HCT116 (cell line): ENCODE data around the gene ATG16L2. TPM values are rescaled to one million over a fixed set of nuclear protein-coding genes. Genes with fewer than 3 reads are reported as not detected.

Experiments used
- ATAC-seq: fragments of 200-7000 bp; cut with Tn5 transposase; 2 replicates; pipeline ENCODE4 v1.9.1; 2020; ENCODE audit warnings: mild to moderate bottlenecking, moderate library complexity
- BruUV-seq: library from RNA; stranded (reverse); fragments of 400-500 nt; replicated peaks from 2 replicates; lab custom pipeline; 2021; lab: Mats Ljungman, UMichigan
- CTCF ChIA-PET: fragments of 300-600 bp; sonication (Branson Sonifier 250); formaldehyde crosslinking; loops from one replicate; lab custom pipeline; 2021; ENCODE audit warnings: antibody characterized with exemption; lab: Charles Lee
- POLR2A ChIA-PET: fragments of 300-600, 350-600 bp; sonication (Branson Sonifier 250); formaldehyde crosslinking; loops from one replicate; lab custom pipeline; 2021; ENCODE audit warnings: antibody characterized with exemption; lab: Charles Lee
- RAD21 ChIA-PET, 2 experiments: fragments of 300-600 bp; sonication (Branson Sonifier 250); formaldehyde crosslinking; loops; one replicate each; lab custom pipeline; 2023; ENCODE audit warnings: low total read pairs in 2 of 2; ENCODE audit not compliant: uncharacterized antibody in 2 of 2, unreplicated experiment in 2 of 2, low non-redundant PET in 1 of 2; lab: Charles Lee
- DNase-seq: peaks from one replicate; pipeline ENCODE4 v3.0.0-alpha.2; 2010; ENCODE audit warnings: low read depth, low spot score
- H2AFZ ChIP-seq: fragments of 200-600 bp; shearing (Covaris generic), sonication (generic); 2 replicates; pipeline ENCODE4 v1.6.1; 2017; ENCODE audit warnings: low read depth, mixed run types, mixed read lengths, antibody characterized with exemption, low read length; ENCODE audit not compliant: poor library complexity, severe bottlenecking
- H3K27ac ChIP-seq: 2 replicates; pipeline ENCODE4 v1.5.1; 2012; ENCODE audit warnings: low read depth, low read length
- H3K27me3 ChIP-seq: fragments of 200-600 bp; sonication (generic); 2 replicates; pipeline ENCODE4 v1.6.1; 2016; ENCODE audit warnings: mixed run types, low read length, mixed read lengths; ENCODE audit not compliant: insufficient read depth
- H3K36me3 ChIP-seq, 2 experiments: fragments of 200-500 bp in 1 of 2; fragments of 200-600 bp in 1 of 2; sonication (Bioruptor generic) in 1 of 2; sonication (generic) in 1 of 2; 2 replicates each; pipeline versions ENCODE4 v1.5.1 to v1.6.1; 2014 to 2016; ENCODE audit warnings: low read length in 2 of 2, inconsistent platforms in 1 of 2, mixed read lengths in 1 of 2, mixed run types in 1 of 2; ENCODE audit not compliant: insufficient read depth in 2 of 2, control insufficient read depth in 1 of 2
- H3K4me1 ChIP-seq, 2 experiments: fragments of 200-600 bp in 1 of 2; sonication (generic) in 1 of 2; 2 replicates each; pipeline versions ENCODE4 v1.5.1 to v1.6.1; 2012 to 2017; ENCODE audit warnings: low read length in 2 of 2, inconsistent platforms in 1 of 2, mild to moderate bottlenecking in 1 of 2, mixed read lengths in 1 of 2, mixed run types in 1 of 2, moderate library complexity in 1 of 2; ENCODE audit not compliant: insufficient read depth in 2 of 2, control insufficient read depth in 1 of 2
- H3K4me2 ChIP-seq: fragments of 200-600 bp; sonication (generic); 2 replicates; pipeline ENCODE4 v1.6.1; 2017; ENCODE audit warnings: mixed run types, low read length, mixed read lengths
- H3K4me3 ChIP-seq, 2 experiments: fragments of 200-600 bp in 1 of 2; sonication (generic) in 1 of 2; replicated peaks in 1 of 2; 2 replicates each; pipeline ENCODE4 v1.5.1; 2011 to 2016; ENCODE audit warnings: low read length in 2 of 2, control low read depth in 1 of 2, low read depth in 1 of 2, mild to moderate bottlenecking in 1 of 2, mixed read lengths in 1 of 2, mixed run types in 1 of 2
- H3K79me2 ChIP-seq: fragments of 200-600 bp; sonication (generic); 2 replicates; pipeline ENCODE4 v1.6.1; 2017; ENCODE audit warnings: mild to moderate bottlenecking, mixed run types, low read length, moderate library complexity, mixed read lengths; ENCODE audit not compliant: insufficient read depth
- H3K9ac ChIP-seq: fragments of 200-600 bp; sonication (generic); 2 replicates; pipeline ENCODE4 v1.6.1; 2016; ENCODE audit warnings: low read length, mixed read lengths
- H3K9me2 ChIP-seq: fragments of 200-600 bp; sonication (generic), shearing (Covaris generic); 2 replicates; pipeline ENCODE4 v1.6.1; 2017; ENCODE audit warnings: mixed run types, mild to moderate bottlenecking, moderate library complexity; ENCODE audit not compliant: insufficient read depth
- H3K9me3 ChIP-seq, 2 experiments: fragments of 200-500 bp in 1 of 2; fragments of 200-600 bp in 1 of 2; sonication (Bioruptor generic) in 1 of 2; sonication (generic) in 1 of 2; 2 replicates each; pipeline ENCODE4 v1.6.1; 2014 to 2017; ENCODE audit warnings: low read length in 2 of 2, mixed read lengths in 2 of 2, inconsistent platforms in 1 of 2, low read depth in 1 of 2, mild to moderate bottlenecking in 1 of 2, mixed run types in 1 of 2, moderate library complexity in 1 of 2; ENCODE audit not compliant: control insufficient read depth in 1 of 2, insufficient read depth in 1 of 2
- H4K20me1 ChIP-seq: fragments of 200-600 bp; sonication (generic), shearing (Covaris generic); 2 replicates; pipeline ENCODE4 v1.6.1; 2017; ENCODE audit warnings: mixed run types, mild to moderate bottlenecking, moderate library complexity; ENCODE audit not compliant: insufficient read depth
- FOSL1 ChIP-seq: IDR thresholded peaks from 2 replicates; pipeline ENCODE4 v1.6.1; 2012; ENCODE audit warnings: low read depth
- JUND ChIP-seq: IDR thresholded peaks from 2 replicates; pipeline ENCODE4 v1.6.1; 2012
- POLR2A ChIP-seq: IDR thresholded peaks from 2 replicates; pipeline ENCODE4 v1.7.0; 2011; ENCODE audit warnings: borderline replicate concordance; ENCODE audit not compliant: insufficient read depth, insufficient read length; ENCODE audit errors: extremely low read depth
- POLR2AphosphoS5 ChIP-seq: IDR thresholded peaks from 2 replicates; pipeline ENCODE4 v1.6.1; 2011; ENCODE audit warnings: mild to moderate bottlenecking, low read depth, low read length, moderate library complexity
- SIN3A ChIP-seq: IDR thresholded peaks from 2 replicates; pipeline ENCODE4 v1.6.1; 2012; ENCODE audit warnings: low read depth
- SP1 ChIP-seq: IDR thresholded peaks from 2 replicates; pipeline ENCODE4 v1.6.1; 2012; ENCODE audit warnings: low read depth
- SRF ChIP-seq: IDR thresholded peaks from 2 replicates; pipeline ENCODE4 v1.6.1; 2012; ENCODE audit warnings: low read depth
- TCF7L2 ChIP-seq: IDR thresholded peaks from 2 replicates; pipeline ENCODE4 v1.7.0; 2011; ENCODE audit warnings: borderline replicate concordance, inconsistent platforms; ENCODE audit not compliant: insufficient read depth, insufficient read length; ENCODE audit errors: extremely low read depth
- YY1 ChIP-seq: IDR thresholded peaks from 2 replicates; pipeline ENCODE4 v1.6.1; 2011; ENCODE audit warnings: low read length, low read depth, moderate library complexity, mild to moderate bottlenecking; ENCODE audit not compliant: insufficient replicate concordance; ENCODE audit errors: extremely low read depth
- ZNF274 ChIP-seq: fragments of 200-500 bp; sonication (Bioruptor generic); IDR thresholded peaks from 2 replicates; pipeline ENCODE4 v1.6.1; 2014; ENCODE audit warnings: mild to moderate bottlenecking, low read depth, low read length, inconsistent platforms
- intact Hi-C: fragments of 100-400 bp; cut with micrococcal nuclease; formaldehyde crosslinking; loops from 2 replicates; pipeline ENCODE4 v1.10.0; 2022
- total RNA-seq: library from RNA; stranded (reverse); gene quantifications from one replicate; pipeline ENCODE4 v1.2.1, GENCODE V29; 2021; ENCODE audit not compliant: unreplicated experiment
- TF ChIP-seq, protein P1 (sequence below): IDR thresholded peaks from 2 replicates; pipeline ENCODE4 v1.6.1; 2012
- TF ChIP-seq, protein P2 (sequence below): IDR thresholded peaks from 2 replicates; pipeline ENCODE4 v1.6.1; 2012; ENCODE audit warnings: low read depth
- TF ChIP-seq, protein P3 (sequence below): IDR thresholded peaks from 2 replicates; pipeline ENCODE4 v1.6.1; 2012

ATG16L2 gene
- total RNA-seq, 1 experiment from 2014 or later: 15.2 TPM

DNA sequence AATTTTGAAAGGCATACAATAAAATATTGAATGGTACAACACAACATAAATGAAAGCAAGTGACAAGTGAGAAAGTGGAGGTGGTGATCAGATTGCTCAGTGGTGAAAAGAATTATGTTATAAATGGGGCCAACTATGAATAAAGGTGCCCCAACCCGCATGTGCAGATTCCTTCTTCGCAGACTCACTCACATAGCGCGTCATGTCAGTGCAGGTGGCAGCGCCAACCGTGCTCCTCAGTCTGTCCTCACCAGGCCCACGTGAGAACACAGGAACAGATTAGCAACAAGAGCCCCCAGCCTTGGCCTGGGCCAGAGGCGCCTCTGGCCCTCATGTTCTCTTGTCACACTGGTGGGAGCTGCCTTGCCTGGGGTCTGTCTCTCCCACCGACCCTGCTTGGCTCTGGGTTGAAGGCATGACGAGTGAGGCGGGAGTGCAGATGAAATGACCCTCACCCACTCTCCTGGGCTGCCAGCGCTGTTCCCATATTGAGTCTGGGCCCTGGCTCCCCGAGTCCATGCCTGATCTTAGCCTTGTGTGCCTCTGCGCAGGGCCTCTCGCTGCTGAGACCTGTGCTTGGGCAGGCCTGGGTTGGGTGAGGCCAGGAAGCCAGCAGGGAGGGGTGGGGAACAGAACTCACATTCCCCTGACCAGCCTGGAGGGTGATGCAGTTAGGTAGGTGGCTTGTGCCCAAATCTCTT is 6.4 kb downstream of the ATG16L2 start (continued):
- no peak for TF ChIP-seq YY1
- no peak for TF ChIP-seq TCF7L2
- no peak for TF ChIP-seq SIN3A
- TF ChIP-seq, protein P1, sequence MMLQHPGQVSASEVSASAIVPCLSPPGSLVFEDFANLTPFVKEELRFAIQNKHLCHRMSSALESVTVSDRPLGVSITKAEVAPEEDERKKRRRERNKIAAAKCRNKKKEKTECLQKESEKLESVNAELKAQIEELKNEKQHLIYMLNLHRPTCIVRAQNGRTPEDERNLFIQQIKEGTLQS: no peak
- TF ChIP-seq ZNF274: no peak

DNA sequence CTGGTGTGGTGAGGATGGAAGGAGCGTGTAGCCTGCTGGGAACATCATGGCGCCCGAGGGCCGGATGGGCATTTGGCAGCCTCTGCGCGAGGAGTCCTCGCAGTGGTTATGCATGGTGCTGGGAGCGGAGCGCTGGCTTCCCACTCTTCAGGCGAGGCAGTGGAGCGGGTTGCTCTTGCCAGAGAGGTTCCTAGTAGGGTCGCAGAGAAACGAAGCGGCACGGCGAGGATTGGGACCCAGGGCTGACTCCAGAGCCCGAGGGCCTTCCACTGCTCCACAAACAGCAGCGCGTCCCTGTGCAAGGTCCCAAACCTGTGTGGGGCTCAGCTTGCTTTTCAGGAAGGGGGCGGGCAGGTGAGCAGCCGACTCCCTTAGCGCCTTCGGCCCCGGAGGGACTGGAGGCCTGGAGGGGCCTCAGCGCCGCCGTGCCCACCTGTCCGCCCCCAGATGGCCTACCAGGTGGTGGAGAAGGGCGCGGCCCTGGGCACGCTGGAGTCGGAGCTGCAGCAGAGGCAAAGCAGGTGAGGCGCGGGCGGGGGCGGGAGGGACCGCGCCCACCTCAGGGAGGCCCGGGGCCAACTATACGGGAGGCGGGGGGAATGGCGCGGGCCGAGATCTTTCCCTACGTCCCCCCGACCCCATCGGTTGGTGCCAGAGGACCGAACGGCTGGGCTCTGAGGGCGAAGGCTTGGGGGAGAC is 7.2 kb downstream of the ATG16L2 start:
- no peaks in the 10 kb centered on the region for H3K9me2 ChIP-seq

More for the DNA sequence above, 7.2 kb downstream of the ATG16L2 start:
- DNase-seq: no peak
- no peaks in the 10 kb centered on the region for H4K20me1 ChIP-seq
- peak overlapping the region; percentile 75 for H3K9ac ChIP-seq
- no peak overlapping the region for H2AFZ ChIP-seq
- RAD21 ChIA-PET: no interaction called here
- H3K4me1 ChIP-seq: peaks cover 7 to 21% of the 10 kb centered on the region in 2 experiments
- peak overlapping the region; percentile 57 to 62 for H3K4me3 ChIP-seq
- TF ChIP-seq, protein P1: no peak
- TF ChIP-seq TCF7L2 (no peak), FOSL1 (no peak), POLR2A (no peak), SP1 (no peak), JUND (no peak), SRF (no peak), POLR2AphosphoS5 (no peak)
- TF ChIP-seq, protein P2, sequence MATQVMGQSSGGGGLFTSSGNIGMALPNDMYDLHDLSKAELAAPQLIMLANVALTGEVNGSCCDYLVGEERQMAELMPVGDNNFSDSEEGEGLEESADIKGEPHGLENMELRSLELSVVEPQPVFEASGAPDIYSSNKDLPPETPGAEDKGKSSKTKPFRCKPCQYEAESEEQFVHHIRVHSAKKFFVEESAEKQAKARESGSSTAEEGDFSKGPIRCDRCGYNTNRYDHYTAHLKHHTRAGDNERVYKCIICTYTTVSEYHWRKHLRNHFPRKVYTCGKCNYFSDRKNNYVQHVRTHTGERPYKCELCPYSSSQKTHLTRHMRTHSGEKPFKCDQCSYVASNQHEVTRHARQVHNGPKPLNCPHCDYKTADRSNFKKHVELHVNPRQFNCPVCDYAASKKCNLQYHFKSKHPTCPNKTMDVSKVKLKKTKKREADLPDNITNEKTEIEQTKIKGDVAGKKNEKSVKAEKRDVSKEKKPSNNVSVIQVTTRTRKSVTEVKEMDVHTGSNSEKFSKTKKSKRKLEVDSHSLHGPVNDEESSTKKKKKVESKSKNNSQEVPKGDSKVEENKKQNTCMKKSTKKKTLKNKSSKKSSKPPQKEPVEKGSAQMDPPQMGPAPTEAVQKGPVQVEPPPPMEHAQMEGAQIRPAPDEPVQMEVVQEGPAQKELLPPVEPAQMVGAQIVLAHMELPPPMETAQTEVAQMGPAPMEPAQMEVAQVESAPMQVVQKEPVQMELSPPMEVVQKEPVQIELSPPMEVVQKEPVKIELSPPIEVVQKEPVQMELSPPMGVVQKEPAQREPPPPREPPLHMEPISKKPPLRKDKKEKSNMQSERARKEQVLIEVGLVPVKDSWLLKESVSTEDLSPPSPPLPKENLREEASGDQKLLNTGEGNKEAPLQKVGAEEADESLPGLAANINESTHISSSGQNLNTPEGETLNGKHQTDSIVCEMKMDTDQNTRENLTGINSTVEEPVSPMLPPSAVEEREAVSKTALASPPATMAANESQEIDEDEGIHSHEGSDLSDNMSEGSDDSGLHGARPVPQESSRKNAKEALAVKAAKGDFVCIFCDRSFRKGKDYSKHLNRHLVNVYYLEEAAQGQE: no peak
- TF ChIP-seq, protein P3, sequence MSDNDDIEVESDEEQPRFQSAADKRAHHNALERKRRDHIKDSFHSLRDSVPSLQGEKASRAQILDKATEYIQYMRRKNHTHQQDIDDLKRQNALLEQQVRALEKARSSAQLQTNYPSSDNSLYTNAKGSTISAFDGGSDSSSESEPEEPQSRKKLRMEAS: no peak
- POLR2A ChIA-PET: no interaction called here
- peak overlapping the region; percentile 88 for H3K4me2 ChIP-seq
- no peaks in the 10 kb centered on the region for H3K27me3 ChIP-seq
- TSS peak; percentile 80 for BruUV-seq
- H3K79me2 ChIP-seq: no peaks in the 10 kb centered on the region
- peak; percentile 31 for ATAC-seq
- no peaks in the 10 kb centered on the region for H3K9me3 ChIP-seq
- H3K36me3 ChIP-seq: no peaks in the 10 kb centered on the region
- H3K27ac ChIP-seq: peak overlapping the region; percentile 61; the same call in 1 of the 2 replicates
- CTCF ChIA-PET: interaction anchor here (1.5 kb wide), 1 partner anchor 9 kb away, joined by 5 read pairs; no protein-coding TSS in a partner anchor
- intact Hi-C loops: no loop called here
